Measurements from ENCODE around the gene IGF2.

Gene IGF2

DNA sequence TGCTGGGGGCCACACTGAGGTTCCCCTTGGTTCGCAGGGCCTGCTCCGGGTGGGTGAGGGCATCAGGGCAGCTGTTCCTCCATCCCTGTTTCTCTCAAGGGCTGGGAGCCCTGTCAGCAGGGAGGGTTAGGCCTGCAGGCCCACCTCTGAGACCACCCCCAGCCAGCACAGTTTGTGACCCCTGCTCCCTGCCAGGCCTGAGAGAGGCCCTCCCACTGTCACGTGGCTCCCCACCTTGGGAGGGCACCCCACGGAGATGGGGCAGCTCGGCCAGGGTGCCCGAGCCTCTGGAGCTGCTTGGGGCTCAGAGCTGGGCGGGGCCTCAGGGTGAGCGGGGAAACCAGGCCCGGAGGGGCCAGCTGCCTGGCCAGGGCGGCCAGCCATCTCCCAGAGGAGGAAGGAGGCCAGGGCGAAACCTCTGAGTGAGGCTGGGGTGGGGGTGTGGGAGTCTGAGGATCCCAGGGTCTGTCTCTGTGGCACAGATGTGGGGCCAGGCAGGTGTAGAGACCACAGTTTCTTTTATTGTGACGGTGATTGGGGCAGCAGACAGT lies 24.3 kb upstream of the IGF2 start:
- TF ChIP-seq, protein P1, sequence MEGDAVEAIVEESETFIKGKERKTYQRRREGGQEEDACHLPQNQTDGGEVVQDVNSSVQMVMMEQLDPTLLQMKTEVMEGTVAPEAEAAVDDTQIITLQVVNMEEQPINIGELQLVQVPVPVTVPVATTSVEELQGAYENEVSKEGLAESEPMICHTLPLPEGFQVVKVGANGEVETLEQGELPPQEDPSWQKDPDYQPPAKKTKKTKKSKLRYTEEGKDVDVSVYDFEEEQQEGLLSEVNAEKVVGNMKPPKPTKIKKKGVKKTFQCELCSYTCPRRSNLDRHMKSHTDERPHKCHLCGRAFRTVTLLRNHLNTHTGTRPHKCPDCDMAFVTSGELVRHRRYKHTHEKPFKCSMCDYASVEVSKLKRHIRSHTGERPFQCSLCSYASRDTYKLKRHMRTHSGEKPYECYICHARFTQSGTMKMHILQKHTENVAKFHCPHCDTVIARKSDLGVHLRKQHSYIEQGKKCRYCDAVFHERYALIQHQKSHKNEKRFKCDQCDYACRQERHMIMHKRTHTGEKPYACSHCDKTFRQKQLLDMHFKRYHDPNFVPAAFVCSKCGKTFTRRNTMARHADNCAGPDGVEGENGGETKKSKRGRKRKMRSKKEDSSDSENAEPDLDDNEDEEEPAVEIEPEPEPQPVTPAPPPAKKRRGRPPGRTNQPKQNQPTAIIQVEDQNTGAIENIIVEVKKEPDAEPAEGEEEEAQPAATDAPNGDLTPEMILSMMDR (IDR thresholded peaks at IDR 0.05; ENCODE audit: extremely low read depth, insufficient read depth, missing control alignments) = no peak
- DNase-seq (ENCODE audit: low spot score) = no peak
- in situ Hi-C loops (cut with MboI; ENCODE audit: low pct_unique_long_range_greater_than_20kb, low sequenced_read_pairs, unreplicated experiment) = loop anchor here (25.0 kb wide), 1 partner anchor 476 kb away; the partner anchor contains the start of gene KRTAP5-6

DNA sequence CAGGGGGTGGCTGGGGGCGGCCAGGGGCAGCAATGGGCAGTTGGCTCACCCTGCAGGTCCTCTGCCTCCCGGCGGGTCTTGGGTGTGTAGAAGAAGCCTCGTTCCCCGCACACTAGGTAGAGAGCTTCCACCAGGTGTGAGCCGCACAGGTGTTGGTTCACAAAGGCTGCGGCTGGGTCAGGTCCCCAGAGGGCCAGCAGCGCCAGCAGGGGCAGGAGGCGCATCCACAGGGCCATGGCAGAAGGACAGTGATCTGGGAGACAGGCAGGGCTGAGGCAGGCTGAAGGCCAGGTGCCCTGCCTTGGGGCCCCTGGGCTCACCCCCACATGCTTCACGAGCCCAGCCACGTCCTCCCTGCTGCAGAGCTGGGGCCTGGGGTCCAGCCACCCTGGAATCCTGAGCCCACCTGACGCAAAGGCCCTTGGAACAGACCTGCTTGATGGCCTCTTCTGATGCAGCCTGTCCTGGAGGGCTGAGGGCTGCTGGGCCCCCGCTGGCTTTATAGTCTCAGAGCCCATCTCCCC lies 21.6 kb upstream of the IGF2 start, which contains the start of gene INS:
Gene INS, minus strand, starts transcription at position 474 of the 524 bp plus-strand sequence. Its CDS starts 238 bp downstream, at position 236.
- TF ChIP-seq, protein P1 (IDR thresholded peaks at IDR 0.05; ENCODE audit: extremely low read depth, insufficient read depth, missing control alignments) = no peak
- no peak for DNase-seq (ENCODE audit: low spot score)
- in situ Hi-C loops (cut with MboI; ENCODE audit: low pct_unique_long_range_greater_than_20kb, low sequenced_read_pairs, unreplicated experiment) = loop anchor here (25.0 kb wide), 1 partner anchor 473 kb away; the partner anchor contains the start of gene KRTAP5-6

DNA sequence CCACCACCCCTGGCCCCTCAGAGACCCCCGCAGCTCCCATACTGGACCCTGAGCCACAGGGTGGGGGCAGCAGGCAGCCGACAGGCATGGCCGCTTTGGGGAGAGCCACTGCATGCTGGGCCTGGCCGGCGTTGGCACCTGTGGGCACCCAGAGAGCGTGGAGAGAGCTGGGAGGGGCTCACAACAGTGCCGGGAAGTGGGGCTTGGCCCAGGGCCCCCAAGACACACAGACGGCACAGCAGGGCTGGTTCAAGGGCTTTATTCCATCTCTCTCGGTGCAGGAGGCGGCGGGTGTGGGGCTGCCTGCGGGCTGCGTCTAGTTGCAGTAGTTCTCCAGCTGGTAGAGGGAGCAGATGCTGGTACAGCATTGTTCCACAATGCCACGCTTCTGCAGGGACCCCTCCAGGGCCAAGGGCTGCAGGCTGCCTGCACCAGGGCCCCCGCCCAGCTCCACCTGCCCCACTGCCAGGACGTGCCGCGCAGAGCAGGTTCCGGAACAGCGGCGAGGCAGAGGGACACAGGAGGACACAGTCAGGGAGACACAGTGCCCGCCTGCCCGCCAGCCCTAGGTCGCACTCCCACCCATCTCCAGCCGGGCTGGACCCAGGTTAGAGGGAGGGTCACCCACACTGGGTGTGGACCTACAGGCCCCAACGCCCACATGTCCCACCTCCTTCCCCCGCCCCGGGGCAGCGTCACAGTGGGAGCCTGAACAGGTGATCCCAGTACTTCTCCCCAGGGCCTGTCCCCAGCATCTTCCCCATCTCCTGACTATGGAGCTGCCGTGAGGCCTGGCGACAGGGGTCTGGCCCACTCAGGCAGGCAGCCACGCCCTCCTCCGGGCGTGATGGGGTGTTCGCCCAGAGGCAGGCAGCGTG lies 20.6 kb upstream of the IGF2 start:
- TF ChIP-seq, protein P1 (IDR thresholded peaks at IDR 0.05; ENCODE audit: extremely low read depth, insufficient read depth, missing control alignments) = no peak
- no peak for DNase-seq (ENCODE audit: low spot score)
- in situ Hi-C loops (cut with MboI; ENCODE audit: low pct_unique_long_range_greater_than_20kb, low sequenced_read_pairs, unreplicated experiment) = loop anchor here (25.0 kb wide), 1 partner anchor 472 kb away; the partner anchor contains the start of gene KRTAP5-6

DNA sequence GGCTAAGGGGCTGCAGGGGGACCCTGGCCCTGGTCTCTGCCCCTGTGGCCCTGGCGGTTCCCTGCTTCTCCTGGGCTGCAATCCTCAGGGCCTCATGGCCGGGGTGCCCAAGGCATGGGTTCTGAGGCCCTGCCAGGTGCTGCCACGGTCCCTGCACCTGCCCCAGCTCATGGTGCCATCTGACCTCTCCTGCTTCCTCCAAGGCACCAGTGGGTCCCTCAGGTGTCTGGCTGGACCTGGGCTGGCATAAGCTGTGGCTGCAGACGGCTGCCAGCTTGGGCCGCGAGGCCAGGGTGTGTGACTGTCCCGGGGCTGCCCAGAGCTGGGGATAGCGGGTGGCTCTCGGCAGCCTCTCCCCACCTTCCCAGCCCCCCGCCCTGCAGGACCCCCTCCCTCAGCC lies 19.8 kb upstream of the IGF2 start:
- in situ Hi-C loops (cut with MboI; ENCODE audit: low pct_unique_long_range_greater_than_20kb, low sequenced_read_pairs, unreplicated experiment) = loop anchor here (25.0 kb wide), 1 partner anchor 472 kb away; the partner anchor contains the start of gene KRTAP5-6
- TF ChIP-seq, protein P1 (IDR thresholded peaks at IDR 0.05; ENCODE audit: extremely low read depth, insufficient read depth, missing control alignments) = no peak
- no peak for DNase-seq (ENCODE audit: low spot score)

DNA sequence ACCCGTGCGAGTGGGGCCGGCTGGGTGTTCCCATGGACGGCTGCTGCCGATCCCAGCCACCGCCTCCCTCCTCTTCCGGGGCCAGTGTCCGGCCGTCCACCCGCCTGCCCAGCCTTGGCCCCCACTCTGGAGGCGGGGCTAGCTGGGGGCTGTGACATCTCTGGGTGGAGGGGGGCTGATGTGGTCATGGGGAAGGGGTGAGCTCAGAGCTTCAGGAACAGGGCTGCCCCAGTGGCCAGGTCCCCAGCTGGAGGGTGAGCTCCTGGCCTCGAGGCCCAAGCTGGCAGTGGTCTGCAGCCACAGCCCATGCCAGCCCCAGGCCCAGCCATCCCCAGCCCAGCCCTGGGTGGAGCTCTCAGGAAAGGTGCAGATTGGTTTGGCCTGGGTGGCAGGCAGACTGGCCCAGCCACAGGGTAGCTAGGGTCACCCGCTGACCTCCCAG lies 19.1 kb upstream of the IGF2 start:
- no peak for DNase-seq (ENCODE audit: low spot score)
- in situ Hi-C loops (cut with MboI; ENCODE audit: low pct_unique_long_range_greater_than_20kb, low sequenced_read_pairs, unreplicated experiment) = loop anchor here (25.0 kb wide), 1 partner anchor 471 kb away; the partner anchor contains the start of gene KRTAP5-6
- TF ChIP-seq, protein P1 (IDR thresholded peaks at IDR 0.05; ENCODE audit: extremely low read depth, insufficient read depth, missing control alignments) = no peak

DNA sequence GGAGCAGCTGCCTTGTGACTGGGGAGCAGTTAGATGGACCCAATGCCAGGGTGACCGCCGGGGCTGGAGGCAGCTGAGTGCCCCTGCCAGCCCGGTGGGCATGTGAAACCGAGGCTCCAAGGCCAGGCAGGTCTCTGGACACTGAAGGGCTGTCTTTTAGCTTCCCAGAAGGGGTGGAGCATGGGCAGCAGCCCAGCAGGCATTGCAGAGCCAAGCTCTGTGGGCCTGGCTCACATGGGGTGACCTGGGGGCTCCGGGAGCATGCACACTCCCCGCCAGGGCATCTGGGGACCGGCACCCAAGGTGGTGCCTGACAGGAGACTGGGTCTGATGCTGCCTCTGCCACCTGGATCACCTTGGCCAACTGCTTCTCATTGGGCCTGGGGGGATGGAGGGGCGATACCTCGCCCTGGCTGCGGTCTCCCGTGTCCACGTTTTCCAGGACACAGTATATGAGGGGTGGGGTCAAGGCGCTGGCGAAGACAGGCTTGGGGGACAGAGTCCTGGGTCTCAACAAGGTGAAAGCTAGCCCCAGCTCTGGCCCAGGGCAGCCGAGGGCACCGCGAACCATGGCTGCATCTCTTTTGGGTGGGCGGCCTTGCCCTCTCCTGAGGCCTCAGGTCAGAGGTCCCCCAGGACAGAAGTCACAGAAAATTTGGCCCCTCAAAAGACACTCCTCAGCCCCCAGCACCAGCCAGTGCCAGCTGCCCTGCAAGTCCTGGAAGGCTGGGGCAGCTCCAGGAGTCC lies 18.3 kb upstream of the IGF2 start:
- TF ChIP-seq, protein P1 (IDR thresholded peaks at IDR 0.05; ENCODE audit: extremely low read depth, insufficient read depth, missing control alignments) = no peak
- DNase-seq (ENCODE audit: low spot score) = no peak
- in situ Hi-C loops (cut with MboI; ENCODE audit: low pct_unique_long_range_greater_than_20kb, low sequenced_read_pairs, unreplicated experiment) = loop anchor here (25.0 kb wide), 1 partner anchor 470 kb away; the partner anchor contains the start of gene KRTAP5-6

All from GM13977 (cell line).